Superior temporal gyrus (tissue), 1 donor: ENCODE results near the gene NLRC3.
"Not testable (repeated sequence)": the region's sequence is repeated elsewhere in the genome, so short reads cannot be mapped to it uniquely, and the experiment has no call there.

ENCODE experiments used
- DNase-seq: peaks from one replicate; pipeline ENCODE4 v3.0.0-alpha.2; 2016; ENCODE audit errors: extremely low spot score

NLRC3 gene, protein sequence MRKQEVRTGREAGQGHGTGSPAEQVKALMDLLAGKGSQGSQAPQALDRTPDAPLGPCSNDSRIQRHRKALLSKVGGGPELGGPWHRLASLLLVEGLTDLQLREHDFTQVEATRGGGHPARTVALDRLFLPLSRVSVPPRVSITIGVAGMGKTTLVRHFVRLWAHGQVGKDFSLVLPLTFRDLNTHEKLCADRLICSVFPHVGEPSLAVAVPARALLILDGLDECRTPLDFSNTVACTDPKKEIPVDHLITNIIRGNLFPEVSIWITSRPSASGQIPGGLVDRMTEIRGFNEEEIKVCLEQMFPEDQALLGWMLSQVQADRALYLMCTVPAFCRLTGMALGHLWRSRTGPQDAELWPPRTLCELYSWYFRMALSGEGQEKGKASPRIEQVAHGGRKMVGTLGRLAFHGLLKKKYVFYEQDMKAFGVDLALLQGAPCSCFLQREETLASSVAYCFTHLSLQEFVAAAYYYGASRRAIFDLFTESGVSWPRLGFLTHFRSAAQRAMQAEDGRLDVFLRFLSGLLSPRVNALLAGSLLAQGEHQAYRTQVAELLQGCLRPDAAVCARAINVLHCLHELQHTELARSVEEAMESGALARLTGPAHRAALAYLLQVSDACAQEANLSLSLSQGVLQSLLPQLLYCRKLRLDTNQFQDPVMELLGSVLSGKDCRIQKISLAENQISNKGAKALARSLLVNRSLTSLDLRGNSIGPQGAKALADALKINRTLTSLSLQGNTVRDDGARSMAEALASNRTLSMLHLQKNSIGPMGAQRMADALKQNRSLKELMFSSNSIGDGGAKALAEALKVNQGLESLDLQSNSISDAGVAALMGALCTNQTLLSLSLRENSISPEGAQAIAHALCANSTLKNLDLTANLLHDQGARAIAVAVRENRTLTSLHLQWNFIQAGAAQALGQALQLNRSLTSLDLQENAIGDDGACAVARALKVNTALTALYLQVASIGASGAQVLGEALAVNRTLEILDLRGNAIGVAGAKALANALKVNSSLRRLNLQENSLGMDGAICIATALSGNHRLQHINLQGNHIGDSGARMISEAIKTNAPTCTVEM

DNA sequence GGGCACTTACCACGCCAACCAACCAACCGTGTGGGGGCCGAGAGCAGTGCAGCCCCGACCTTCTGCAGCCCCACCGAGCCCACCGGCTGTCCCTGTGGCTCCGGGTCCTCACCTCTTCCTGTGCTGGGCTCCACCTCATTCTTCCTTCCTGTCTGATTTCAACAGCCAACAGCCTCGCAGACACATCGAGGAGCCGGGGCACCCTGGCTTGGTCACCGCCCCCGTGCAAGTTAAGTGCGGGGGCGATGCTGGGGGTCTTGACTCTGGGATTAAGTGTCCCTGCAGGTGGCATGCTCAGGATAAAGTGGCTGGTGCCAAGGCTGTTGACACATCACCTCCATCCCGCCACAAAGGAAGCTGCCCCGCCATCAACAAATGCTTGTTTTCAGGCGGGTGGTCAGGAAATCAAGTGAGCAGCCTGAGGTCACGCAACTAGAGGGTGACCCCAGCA, at the start of gene NLRC3:
Gene NLRC3, minus strand, starts transcription at position 102 of the 451 bp plus-strand sequence. CDS start 12,367 bp downstream, outside the sequence.
- DNase-seq, result no peak

DNA sequence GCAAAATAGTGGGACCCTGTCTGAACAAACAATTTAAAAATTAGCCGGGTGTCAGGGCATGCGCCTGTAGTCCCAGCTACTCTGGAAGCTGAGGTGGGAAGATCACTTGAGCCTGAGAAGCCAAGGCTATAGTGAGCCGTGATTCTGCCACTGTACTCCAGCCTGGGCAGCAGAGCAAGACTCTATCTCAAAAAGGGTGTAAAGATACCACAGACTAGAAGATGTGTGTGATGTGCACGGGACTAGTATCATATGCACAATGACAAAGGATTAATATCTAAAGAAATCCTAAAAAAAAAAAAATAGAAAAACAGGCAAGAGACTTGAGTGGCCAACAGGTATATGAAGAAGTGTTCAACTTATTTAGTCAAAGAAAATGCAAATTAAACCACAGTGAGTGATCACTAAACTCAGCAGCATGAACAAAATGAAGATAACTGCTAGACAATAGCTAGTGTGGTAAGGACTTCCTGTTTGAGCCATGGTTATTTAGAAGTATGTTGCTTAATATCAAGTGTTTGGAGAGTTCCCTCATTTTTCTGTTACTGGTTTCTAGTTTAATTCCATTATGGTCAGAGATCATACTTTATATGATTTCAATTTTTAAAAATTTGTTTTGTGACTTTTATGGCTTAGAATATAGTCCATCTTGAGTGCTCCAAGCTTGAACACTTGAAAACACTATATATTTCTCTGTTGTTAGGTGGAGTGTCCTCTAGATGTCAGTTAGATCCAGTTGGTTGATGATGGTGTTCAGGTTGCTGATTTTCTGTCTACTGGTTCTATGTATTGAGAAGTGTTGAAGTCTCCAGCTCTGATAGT, 48.9 kb upstream of the NLRC3 start:
- DNase-seq, result no peak

DNA sequence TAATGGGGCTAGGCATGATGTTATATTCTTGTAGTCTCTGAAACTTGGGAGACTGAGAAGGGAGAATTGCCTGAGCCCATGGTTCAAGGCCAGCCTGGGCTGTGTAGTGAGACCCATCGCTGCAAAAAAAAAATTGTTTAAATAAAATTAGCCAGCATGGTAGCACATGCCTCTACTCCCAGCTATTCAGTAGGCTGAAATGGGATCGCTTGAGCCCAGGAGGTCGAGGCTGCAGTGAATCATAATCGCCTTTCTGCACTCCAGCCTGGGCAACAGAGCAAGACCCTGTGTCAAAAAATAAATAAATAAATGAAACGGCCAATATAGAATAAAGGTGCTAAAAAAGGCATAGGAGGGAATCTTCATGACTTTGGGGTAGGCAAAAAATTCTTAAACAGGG, 48.1 kb upstream of the NLRC3 start:
- DNase-seq, result no peak

DNA sequence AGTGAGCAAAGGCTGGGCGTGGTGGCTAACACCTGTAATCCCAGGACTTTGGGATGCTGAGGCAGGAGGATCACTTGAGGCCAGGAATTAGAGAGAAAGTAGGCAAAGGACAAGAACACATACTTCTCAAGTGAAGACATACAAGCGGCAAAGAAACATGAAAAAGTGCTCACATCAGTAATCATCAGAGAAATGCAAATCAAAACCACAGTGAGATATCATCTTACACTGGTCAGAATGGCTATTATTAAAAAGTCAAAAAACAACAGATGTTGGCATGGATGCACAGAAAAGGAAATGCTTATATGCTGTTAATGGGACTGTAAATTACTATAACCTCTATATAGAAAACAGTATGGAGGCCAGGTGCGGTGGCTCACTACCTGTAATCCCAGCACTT, 46.4 kb upstream of the NLRC3 start:
- no peak for DNase-seq

DNA sequence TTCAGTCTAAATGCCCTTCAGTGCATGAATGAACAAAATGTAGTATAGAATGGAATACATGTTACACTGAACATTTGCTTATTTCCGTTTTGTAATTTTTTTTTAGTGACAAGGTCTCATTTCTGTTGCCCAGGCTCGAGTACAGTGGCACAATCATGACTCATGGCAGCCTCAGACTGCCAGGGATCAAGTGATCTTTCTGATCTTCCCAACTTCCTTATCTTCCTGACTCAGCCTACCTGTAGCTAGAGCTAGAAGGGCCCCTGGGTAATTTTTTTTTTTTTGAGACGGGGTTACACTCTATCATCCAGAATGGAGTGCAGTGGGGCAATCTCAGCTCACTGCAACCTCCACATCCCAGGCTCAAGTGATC, 41.6 kb upstream of the NLRC3 start:
- DNase-seq, result no peak

DNA sequence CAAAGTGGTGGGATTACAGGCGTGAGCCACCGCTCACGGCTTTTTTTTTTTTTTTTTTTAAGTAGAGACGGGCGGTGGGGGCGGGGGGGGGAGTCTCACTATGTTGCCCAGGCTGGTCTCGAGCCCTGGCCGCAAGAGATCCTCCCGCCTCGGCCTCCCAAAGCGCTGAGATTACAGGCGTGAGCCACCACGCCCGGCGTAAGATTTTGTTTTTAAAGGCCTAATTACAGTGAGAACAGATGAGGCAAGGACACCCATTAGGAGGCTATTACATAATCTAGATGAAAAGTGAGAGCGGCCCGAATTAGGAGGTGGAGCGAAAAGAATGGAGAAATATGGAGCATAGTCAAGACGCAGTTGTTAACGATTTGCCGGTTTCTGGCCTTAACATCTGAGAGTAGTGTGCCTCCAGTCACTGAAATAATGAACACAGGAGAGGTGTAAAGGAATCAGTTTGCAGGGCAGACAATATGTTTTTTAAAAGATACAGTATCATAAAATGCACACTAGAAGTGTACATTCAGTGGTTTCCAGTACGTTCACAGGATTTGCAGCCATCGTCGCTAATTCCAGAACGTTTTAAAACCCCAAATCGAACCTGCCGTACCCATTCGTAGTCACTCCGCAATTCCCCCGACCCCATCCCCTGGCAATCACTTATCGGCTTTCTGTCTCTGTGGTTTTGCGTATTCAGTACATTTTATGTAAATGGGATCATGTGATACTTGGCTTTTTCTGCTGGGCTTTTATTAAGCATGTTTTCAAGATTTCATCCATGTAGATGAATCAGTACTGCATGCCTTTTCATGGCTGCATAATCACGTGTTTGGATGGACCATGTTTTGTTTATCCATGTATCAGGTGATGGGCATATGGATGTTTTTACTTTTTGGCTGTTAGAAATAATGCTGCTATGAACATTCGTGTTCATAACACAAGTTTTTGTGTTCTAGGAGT, 35.6 kb upstream of the NLRC3 start:
- DNase-seq, result no peak

DNA sequence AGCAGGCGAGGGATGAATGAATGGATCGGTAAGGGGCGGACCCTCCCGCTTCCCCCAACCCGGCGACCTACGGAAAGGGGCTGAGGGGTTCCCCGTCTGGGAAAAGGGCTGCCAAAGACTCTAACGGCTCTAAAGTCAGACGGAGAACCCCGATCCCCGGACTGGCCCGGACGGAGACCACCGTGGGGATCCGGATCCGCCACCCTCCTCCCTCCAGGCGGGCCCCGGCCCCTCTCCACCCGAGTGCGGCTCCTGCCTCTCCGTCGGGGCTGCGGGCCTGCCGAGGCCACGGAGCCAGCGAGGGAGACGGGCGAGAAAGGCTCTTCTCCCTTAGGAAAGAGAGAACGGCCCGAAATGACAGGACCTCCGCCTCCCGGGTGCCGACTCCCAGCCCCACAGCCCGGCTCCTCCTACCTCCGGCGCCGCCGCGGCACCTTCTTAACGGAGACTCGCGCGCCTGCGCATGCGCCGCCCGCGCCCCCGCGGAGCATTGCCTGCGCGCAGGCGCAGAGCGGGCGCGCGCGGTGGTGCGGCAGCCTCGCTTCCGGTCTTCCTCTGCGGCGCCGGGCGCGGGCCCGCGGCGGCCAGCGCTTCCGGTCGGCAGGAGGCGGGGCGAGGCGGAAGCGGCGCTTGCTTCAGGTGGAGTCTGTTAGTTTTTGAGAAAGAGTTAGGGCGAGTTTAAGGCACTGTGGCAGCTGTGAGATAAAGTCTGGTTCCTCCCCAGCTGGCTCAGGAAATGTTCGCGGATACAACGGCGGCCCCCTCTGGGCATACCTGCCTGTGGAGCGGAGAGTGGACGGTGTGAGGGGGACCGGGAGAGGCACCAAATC, 34.2 kb upstream of the NLRC3 start, which contains the start of gene SLX4:
Gene SLX4, minus strand, starts transcription at position 461 of the 830 bp plus-strand sequence. CDS start 2,642 bp downstream, outside the sequence.
- DNase-seq, result peak; percentile 89

DNA sequence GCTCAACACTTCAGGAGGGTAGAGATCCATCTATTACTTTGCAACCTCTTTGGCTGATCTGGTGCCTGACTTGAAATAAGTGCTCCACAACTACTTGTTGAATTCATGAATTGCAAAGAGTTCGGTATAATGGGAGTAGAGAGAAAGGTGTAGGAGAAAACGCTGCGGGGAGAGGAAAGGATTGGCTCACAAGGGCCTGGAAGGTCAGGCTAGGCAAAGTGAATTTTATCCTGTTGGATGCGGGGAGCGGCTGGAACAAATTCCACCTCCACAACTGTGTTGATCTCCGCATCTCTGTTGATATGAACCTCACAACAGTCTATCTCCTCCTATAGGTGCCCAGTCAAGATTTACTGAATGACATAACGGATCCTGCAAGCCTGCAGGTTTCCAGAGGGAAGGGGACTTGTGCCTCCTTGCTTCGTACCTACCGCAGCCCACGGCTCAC, 33.5 kb upstream of the NLRC3 start:
- DNase-seq, result peak; percentile 29

DNA sequence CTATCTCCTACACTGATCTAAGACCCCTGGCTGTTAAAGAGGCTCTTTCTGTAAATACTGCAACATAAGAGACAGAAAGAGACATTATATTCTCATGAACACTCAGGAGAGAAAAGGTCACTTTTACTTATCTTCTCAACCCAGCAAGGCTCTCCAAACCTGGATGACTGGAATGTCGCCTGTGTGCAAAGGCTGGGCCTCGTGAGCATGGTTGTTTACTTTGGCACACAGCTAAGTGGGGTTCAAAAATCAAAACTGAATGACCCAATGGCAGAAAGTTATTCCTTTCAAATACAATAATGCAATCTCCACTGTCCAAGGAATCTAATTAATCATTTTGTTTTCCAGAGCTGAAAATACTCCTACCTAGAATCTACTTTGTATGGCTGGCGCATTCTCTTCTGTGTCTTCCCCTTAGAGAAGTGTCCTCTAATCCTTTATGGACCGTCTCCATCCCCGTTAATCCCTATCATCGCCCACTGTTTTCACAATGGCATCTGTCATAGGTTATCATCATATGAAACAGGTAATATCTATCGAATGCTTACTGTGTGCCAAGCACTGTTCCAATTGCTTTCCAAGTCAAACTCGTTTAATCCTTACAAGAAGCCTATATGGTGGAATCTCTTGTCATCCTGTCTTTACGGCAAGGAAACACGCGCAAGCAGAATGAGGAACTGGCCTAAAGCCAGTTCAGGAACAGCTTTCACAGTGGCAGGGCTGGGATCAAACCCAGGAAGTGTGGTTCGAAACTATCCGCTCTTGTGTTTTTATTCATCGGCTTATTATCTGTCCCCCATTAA, 32.9 kb upstream of the NLRC3 start:
- no peak for DNase-seq

DNA sequence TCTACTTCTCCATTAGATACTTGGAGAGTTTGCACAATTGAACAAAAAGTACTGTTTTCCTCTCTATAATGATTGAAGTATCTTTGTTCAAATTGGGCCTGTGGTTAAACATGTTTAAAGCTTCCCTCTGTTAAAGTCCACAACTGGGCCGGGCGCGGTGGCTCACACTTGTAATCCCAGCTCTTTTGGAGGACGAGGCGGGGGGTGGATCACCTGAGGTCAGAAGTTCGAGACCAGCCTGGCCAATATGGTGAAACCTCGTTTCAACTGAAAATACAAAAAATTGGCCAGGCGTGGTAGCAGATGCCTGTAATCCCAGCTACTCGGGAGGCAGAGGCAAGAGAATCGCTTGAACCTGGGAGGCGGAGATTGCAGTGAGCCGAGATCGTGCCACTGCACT, 31.8 kb upstream of the NLRC3 start:
- not testable (repeated sequence) for DNase-seq

DNA sequence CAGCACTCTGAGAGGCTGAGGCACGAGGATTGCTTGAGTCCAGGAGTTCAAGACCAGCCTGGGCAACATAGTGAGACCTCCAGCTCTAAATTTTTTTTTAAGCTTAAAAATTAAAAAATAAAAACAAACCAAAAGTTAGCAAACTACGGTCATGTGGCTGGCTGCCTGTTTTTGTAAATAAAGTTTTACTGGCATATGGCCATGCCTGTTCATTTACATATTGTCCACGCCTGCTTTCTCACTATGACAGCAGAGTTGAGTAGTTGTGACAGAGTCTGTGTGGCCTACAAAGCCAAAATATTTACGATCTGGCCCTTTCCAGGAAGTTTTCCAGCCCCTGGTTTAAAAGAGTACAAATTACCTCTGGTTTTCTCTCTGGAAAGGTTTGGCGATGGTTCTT, 30.9 kb upstream of the NLRC3 start:
- no peak for DNase-seq

DNA sequence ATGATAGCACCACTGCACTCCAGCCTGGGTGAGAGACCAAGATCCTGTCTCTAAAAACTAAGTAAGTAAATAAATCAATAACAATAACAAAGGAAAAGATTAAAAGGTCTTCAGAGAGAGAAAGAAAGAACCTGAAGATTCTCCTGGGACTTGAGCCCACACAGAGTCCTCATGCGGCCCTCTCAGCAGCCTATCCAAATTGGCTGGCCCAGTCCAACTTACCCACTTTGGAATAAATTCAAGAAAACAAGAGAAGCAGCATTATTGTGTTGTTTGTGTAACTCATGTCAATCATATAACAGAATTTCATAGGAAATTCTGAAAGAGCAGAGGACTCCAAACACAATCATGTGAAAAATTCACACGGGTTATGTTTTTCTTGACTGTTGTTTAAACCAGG, 30.4 kb upstream of the NLRC3 start:
- no peak for DNase-seq

DNA sequence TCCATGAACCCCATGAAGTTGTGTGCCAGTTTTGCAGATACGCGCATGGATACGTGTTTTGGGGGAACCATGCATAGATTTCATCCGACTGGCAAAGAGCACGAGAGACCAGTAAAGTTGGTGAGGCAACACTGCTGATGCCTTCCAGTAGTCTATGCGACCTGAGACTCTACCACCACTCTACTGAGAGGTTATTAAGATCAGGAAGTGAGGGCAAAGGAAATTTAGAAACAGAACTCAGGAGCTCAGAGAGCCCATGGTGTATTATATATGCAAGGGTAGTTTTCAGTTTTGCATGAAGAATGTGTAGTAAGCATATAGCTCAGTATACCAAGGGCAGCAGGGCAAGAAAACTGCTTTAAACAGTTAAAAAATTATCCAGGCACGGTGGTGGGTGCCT, 30.0 kb upstream of the NLRC3 start:
- no peak for DNase-seq

DNA sequence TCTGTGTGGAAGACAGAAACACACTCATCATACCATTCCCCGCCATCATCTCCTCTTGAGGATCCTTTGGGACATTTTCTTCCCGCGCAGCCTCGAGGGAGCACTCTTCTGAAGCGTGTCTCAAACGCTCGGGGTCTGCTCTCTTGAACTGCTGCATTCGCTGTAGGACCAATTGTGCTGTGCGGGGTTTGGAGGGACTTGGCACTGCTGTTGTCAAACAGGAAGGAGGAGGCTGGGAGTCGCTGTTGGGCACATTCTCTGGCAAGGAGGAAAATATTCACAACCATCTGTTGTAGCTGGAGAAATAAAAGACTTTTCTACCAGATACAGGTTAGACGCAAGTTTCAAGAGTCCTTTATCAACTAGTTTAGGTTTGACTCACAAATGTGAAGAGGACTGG, 29.2 kb upstream of the NLRC3 start:
- DNase-seq, result peak; percentile 18

DNA sequence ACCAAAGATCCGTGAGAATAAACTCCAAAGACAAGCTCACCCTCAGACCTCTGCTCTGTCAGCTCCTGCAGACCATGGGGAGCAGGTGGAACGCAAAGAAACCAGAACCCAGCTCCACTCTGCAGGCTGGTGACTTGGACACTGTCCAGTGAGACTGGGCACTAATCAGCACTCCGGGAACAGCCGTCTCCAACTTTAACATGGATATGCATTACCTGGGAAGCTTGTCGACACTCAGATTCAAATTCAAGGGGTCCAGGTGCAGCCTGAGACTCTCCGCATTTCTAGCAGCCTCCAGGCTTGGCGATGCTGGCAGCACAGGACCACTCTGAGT, 25.1 kb upstream of the NLRC3 start:
- DNase-seq, result no peak

DNA sequence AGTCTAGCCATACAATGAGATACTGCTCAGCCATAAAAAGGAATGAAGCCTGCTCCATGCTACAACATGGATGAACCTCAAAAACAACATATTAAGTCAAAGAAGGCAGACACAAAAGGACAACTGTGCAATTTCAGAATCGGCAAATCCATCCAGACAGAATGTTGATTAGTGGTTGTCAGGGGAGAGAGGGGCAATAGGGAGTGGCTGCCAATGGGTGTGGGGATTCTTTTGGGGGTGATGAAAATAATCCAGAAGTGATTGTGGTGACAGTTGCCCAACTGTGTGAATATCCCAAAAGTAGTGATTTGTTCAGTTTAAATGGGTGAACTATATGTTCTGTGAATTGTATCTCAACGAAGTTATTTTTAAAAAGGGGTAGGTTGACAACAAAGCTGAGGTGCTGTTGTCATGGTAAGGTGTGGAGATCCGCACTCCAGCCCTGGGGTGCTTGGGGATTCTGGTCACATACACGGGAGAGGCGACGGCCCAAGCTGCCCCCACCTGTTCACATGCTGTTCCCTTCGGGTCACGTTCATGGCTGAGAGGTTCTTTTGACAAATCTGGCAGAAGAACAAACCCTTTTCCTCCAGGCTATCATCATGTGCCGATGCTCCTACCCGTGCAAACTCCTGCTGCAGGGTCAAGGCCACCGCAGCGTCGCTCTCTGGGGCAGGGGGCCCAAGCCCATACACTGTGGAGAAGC, 24.6 kb upstream of the NLRC3 start:
- no peak for DNase-seq

DNA sequence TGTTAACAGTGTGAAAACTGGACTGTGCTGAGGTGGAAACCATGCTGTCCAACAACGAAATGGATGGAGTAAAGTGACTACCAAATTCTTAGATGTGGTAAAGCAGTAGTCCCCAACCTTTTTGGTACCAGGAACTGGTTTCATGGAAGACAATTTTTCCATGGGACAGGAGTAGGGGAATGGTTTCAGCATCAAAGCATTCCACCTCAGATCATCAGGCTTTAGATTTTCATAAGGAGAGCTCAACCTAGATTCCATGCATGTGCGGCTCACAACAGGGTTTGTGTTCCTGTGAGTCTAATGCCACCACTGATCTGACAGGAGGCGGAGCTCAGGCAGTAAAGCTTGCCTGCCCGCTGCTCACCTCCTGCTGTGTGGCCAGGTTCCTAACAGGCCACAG, 22.7 kb upstream of the NLRC3 start:
- DNase-seq, result no peak

DNA sequence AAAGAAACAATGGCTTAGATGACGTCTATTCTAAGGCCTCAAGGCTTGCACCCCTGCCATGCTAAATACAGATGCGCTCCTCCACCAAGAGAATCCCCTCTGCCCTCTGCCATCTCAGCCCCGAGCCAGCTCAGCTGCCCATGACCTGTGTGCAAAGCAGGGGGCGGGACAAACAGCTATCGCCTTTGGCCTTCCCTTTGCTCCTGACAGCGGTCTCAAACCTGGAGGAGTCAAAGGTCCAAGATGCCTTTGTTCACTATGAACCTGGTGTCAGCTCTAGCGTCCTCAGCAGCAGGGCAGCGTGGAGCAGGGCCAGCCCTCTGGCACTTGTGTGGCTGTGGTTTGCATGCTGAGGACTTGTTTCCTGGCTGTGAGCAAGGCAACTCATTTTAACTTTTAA, 21.9 kb upstream of the NLRC3 start:
- no peak for DNase-seq
